HG02938 (cell line): Measurements from ENCODE around the gene SLX4IP.
A peak's percentile ranks its signal among the peaks of the same experiment; 100 is the strongest.

Experiments
- ATAC-seq: cut with Tn5 transposase; IDR thresholded peaks from one replicate; pipeline ENCODE4 v1.9.1; 2021; ENCODE audit warnings: mild to moderate bottlenecking, moderate library complexity; ENCODE audit not compliant: unreplicated experiment

Gene SLX4IP

DNA sequence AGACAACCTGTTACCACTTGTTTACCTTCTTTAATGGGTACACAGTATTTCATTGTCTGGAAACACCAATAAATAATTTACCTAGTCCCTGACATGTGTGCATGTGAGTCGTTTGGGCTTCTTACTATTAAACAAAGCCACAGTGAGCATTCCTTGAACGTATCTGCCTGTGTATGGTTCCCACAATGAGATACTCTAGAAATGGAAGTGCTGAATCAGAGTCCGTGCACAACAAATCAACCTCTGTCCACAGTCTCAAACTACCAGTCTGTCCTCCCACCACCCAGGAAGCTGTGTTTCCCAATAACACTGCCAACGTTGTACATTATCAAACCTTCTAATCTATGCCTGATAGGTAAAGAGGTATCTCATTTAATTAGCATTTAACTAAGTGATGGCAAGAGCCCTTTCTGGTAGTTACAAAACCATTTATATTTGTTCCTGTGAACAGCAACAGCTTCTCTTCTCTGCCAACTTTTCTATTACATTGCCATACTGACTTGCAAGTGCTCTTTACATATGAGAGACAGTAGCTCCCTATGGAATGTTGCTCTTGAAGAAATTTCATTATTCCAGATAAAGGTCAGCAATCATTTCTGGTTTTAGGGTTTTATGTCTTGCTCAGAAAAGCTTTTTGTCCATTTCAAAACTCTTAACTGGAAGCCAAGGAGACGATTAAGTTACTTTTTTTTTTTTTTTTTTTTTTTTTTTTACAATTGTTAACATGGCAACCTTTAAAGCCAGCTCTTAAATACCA is 223.9 kb downstream of the SLX4IP start:
- ATAC-seq: no peak

DNA sequence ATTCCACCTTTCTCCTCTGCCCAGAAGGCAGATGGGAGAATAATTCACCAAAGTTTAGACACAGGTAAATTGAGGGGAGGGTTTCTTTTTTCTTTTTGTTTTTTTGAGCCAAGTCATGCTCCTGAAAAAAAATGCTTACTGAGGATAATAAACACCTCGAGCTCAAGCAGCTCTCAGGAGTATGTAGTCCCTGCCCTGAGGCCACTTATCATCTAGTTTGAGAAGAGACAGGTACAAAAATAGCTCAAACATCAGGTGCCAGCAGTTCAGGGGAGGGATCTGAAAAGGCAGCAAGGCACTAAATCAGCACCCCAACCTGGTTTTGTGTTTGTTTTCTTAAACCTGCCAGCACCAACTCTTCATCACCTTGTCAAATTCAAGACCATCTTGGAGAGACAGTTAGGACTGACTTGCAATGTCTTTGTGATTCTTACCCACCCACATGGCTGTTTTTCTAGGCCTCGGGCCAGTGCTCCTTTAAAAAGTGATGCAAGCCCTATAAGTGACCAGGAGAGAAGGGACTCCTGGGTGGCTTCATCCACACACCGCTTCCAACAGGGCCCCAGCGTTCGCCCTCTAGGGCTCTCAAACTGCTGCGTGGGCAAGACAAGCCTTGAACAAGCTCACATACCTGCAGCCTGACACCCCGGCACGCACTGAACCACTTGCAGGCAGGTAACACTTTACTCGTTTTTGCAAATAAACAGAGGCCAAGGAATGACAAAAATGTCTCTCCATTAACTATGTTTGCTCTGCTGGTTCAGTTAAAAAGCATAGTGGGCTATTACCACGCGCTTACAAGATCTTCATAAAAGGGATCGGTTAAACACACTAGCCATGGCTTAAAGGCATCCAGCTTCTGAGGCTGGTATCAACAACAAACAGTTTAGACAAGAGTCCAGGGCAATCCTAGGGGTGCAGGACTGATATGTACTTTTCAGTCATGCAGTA is 224.8 kb downstream of the SLX4IP start:
- ATAC-seq: no peak

DNA sequence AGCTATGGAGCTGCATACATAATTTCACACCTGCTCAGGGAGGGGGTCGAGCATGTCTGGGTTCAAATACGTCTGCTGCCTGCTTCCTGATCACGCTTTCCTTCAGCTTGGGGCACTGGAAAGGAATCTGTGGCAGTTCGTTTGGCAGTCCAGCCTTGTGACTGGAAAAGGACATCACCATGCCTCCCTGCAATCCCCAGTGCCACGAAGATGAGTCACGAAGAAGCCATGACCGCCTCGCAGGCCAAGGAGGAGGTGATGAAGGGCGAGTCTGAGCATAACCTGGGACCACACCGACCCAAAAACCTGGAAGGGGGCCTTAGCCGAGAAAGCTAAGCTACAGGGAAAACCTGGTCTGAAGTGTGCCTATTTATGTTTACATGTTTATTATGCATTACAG is 225.6 kb downstream of the SLX4IP start:
- no peak for ATAC-seq

DNA sequence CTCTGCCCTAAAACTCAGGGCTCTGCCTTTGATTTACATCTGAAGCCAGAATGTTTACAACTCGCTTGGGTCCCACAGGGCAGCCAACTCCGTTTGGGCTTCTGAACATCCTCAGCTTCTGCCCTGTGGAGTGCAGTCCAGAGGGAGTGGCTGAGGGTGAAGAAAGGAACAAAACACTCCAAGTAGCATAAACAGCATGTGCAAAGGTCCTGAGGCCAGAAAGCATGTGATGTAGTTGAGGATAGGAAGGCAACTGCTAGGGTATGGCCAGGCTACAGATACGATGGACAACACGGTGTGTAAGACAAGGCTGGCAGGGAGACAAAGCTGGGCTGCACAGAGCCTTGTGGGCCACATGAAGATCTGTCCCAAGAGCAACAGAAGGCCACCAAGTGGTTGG is 226.2 kb downstream of the SLX4IP start:
- ATAC-seq: no peak

DNA sequence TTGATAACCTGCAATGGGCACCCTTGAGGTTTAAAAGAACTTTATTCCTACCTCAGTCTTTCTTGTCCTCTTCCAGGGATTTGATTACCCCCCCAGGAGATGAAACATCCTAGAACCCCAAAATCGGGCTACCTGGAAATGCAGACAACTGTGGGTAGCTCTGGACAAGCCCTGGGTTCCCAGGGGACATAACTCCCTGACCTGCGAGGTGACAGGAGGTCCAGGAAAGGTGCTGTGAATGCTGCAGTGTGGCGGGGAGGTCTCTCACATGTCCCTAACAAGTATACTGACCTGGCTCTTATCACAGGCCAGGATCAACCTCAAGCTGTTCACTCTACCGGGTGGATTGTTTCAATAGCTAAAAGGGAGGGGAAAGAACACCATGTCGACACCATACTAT is 227.0 kb downstream of the SLX4IP start:
- no peak for ATAC-seq

DNA sequence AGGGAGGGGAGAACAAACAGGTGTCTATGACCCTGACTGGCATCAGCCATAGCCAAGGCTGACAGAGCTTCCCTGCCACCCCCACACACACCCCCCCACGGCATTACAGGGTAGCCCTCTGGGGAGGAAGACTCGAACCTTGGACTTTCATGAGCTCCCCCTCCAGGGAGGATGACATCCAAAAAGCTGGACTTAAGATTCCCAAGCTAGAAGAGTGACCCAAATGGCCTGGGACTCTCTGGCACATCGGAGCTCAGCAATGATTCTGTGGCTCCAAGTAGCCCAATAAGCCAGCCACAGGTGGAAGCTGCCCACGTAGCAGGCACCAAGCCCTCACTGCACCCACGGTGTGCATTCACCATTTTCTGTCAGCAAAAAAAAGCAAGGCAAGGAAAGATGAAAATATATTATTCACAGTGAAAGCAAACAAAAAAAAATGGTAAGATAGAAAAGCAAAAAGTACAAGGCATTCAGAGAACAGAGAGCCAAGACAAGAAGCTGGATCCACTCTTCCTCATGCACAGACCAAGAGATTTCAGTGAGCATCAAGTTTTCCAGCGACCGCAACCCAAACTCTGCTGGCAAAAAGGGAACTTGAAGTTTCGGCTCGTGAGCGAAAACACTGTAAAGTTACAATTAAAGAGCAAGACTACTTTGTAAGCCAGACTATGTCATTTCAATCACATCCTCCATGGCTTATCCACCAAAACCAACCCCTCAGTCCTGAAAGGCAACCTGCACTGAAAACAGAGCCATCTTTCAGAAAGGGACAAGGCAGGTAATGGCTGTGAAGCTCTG is 227.8 kb downstream of the SLX4IP start:
- no peak for ATAC-seq

DNA sequence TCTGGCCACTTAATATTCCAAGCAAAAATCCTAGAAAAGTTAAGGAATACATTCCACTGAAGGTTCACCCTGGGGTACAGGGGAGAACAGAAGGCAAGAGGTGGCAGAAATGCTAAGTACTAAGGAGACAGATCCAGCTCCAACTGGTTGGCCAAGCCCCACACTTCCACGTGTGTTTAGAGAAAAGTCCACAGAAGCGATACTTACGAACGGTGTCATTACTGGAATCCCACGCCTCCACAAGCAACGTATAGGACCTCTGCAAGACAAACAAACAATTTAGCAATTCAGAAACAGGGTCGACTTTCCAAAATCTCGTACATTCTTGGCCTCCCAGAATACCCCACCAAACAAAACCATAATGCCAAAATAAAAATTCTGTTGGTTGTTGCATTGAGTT is 228.7 kb downstream of the SLX4IP start:
- ATAC-seq: no peak

DNA sequence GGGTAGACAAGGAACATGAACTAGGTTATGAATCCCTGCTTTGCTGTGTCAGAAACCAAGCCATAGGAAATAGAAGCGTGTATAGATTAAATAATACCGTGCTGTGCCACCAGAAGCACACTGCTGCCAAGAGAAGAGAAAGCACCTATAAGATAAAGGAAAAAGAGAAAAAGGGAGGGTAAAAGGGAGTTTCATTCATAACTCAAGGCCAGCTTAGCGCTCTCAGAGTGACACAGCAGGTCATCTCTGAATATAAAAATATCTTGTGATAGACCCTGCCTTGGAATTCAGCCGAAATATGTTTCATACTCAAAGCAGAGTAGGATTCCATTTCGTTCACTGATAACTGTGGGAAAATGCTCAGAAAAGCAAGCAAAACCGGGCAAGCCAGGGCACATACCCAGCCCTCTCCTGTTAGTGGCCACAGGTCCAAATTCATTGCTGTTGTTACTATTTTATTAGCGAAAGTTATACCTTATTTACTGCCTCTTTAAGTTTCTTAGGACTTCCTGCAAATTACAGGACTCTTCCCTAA is 230.0 kb downstream of the SLX4IP start:
- no peak for ATAC-seq

DNA sequence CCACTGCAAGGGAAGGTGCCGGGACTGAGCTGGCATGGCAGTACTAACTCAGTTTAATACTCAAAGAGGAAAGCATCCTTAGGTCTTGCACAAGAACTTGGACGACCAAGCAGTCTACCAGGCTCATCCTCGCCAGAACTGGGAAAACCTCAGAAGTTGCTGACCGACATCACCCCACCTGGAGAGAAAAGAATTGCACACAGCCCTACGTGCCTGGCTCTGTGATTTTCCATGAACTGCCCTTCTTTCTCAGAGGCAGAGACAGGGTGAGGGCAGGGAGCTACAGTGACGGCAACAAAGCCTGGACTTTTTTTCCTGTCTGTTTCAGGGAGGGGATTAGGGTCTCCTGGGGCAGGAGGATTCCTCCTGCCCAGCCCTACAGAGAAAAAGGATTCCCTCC is 230.7 kb downstream of the SLX4IP start:
- no peak for ATAC-seq

DNA sequence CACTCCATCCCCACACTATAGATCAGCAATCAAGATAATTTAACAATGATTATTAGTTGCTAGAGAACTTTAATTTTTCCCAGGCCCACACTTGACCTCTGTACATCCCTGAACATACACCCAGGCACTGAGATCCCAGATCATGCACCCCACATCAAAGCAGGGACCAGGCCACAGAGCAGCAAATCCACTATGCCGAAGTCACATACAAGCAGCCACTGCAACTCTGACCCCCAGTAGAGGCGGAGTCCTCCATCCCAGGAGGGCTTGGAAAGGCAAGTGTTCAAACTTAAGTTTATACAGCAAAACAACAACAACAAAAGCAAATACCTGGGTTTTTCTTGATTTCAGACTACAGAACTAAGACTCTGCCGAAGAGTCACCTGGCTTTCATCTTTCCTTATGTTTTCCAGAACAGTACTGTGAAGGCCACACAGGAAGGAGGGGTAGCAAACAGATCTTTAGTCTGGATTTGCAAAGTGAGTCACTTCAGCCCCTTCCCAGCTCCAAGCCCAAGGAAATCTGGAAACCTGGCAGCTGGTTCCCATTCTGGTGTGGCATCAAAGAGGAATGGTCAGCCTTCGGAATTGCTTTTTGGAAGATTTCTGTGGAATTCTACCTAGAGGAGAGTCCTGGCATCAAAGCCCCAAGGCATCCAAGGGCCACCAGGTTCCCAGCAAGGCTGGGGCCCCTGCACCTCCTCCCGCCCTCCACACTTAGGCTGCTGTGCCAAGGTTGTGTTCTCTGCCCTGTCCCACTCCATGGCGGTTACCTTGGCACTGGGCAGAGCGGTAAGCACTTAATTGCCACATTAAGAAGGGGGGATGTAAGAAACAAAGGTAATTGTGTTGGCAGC is 231.3 kb downstream of the SLX4IP start:
- no peak for ATAC-seq

DNA sequence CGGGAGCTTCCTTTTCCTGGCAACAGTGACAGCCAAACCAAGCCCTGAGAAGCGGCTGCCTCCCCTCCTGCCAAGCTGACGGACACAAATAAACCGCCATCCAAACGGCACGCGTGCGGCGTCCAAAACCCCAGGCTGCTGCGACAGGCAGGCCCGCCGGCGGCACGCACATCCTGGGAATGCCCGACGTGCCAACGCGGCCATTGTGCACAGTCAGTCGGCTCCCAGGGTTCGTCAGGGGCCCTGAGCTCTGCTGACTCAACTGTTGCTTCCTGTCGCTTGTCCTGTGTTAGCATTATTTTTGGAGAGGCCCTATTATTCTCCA is 231.9 kb downstream of the SLX4IP start:
- no peak for ATAC-seq

DNA sequence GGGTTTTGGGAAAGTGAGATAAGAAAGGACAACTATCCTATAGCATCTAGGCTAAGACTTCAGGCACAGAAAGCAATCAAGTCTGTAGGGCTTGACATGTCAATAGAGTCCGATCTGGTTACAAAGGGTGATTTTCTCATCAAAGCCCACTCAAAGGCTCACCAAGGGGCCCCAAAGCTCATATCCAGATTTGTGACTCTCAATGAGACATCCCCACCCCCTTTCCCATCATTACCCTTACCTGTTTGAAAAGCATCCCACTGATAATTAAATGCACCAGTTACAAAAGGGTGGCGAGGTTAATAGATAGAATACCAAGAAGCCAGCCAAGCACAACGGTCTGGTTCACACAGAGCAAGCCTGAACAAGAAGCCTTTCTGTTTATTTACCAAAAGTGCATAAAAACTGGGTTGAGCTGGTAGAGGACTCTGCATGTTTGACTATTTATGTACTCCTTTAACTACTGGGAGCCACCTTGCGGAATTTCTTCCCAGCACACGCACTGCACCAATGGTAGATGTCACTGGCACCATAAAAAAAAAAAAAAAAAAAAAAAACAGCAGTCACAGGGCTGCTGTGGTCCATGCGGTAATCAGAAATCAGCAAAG is 232.6 kb downstream of the SLX4IP start:
- no peak for ATAC-seq

DNA sequence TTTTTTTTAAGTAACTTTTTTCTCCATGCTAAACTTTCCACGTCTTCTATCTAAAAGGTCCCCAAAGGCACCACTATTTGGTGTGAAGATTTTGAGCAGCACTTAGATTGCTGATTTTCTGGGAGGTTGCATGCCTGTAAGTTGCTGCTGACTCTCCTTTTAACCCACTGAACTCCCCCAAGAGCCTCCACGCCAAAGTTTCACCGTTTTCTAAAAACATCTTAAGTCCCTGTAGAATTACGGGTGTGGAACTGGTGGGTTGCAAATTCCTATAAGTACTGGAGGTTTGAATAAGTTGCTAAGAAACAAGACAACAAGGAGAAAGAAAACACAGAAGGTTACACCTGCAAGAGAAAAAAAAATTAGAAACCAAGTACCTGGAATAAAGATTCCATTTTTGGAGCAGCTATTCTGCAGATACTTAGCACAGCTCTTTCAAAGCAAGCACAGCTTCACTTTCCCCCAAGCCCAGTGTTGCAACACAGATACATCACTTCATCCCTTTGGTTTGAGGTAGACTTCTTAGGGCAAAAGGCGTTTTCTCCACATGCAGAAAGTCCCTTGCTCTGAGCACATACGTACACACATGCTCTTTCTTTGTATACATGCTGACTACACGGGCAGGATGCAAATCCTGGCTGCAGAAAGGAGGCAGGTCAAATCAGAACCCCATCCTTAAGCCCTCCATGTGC is 233.7 kb downstream of the SLX4IP start:
- no peak for ATAC-seq

DNA sequence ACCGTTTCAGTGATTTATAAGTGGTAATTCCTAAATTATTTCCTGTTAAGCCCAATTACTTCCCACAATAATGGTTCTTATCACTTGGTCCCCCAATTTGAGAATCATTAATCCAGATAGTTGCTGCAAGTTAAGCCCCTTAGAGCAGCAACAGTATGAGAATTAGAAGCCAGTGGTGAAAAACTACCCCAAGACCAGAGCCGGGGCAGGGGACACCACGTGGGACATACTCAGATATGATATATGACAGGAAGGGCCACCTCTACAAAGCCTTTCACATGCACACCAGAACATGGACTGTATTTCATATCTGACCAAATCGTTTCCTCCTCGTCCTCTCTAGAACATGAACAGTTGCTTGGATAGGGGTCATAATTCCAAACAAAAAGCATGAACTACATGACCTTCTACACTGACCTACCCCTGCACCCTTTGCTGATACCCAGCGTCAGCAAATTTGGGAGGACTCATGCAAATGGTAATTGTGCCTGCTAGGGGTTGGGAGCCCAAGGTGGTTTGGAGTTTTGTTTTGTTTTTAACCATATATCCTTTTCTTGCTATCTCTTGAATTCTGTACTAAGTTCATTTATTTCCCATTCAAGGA is 234.8 kb downstream of the SLX4IP start:
- no peak for ATAC-seq

DNA sequence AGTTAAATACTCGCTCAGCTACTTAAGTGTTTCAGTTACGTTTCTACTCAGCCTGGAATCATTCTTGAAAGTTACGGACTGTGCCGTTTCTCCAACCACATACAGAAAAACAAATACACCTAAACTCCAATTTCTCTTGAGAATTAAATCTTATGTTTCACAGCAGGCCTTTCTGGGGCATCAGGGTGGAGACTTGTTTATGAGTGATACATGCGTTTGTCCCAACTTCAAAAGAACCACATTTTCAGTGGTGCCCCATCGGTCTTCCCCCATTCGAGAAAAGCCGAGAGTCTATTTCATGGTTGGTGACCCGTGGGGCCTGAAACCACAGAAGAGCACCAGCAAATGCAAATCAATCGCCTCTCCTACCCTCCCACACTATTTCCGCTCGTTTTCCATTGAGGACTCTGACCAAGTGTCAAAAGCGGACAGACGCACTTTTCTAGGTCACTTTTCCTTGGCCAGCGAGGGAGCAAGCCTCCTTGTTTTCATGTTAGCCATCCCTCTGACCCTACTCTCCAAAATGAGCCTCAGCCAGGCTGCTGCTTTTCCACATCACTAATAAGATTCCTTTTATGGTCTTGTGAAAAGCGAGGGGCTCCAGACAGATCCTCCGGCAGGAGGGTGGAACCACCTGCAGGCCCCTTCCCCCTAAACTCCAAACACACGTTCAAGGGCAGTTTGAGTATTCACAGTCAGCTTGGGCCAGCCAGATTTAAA is 235.6 kb downstream of the SLX4IP start:
- ATAC-seq: peak; percentile 15

DNA sequence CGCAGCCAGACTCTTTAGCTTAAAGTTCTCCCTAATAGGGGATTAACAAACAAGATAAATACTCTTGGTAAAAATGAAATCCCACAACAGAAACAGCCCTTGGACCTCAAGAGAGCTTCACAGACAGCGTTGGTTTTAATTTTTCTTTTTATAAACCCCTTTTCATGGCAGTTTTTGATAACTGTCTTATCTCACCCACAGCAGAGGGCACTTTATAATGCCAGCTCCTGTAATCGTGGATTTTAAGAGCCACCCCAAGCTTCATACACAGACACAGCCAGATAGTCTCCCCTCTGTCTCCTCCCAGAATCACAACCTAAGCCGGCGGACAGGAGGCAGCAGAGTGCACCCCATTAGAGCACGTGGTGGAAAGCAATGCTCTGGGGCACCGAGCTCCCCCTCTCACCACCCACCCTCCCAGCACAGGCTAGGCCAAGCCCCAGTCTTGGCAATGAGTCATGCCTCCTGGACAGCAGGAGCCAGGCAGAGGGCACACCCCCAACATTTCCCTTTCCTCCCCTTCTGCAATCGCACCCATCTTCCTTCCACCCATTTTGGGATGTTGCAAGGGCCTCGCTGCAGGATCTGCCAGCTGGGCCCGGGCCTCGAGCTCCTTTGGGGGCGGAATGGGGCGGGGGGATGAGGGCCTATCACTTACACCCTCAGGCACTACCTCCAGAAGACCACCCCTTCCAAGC is 236.3 kb downstream of the SLX4IP start:
- peak; percentile 24 for ATAC-seq

DNA sequence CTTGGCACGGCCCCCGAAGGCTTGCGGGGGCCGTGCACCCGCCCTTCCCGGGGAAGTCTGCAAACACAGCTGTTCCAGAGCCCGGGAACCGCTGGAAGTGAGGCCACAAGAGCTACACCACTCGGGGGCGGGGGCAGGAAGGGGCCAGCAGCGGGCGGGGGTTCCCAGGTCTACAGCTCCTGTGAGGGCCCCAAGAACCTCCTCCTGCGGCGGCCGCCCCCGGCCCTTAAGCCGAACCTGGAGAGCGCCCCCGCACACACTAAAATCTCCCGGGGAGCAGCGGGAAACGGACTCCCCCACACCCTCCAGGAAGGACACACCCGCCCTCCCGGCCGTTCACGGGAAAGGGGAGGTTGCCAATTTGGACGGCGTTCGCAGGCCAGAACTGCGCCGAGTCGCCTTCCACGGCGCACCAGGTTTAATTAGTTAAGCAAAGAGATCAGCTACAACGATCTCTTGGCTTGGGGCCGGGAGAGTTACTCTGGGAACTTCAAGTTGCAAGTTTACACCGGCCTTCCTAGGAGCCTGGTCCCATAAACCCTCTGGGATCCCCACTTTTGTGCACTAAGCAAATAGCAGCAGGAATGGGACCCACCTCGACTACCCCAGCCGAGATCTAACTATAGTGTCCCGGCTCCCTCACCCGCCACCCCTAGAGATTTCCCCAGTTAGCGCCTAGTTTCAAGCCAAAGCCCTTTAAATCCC is 237.0 kb downstream of the SLX4IP start:
- ATAC-seq: no peak
